Embryonic facial prominence (tissue), 1 donor: ENCODE measurements around the gene COG6.

Experiments used
- DNase-seq: peaks from one replicate; pipeline ENCODE4 v3.0.0-alpha.2; 2016; ENCODE audit errors: extremely low spot score

COG6 gene

DNA sequence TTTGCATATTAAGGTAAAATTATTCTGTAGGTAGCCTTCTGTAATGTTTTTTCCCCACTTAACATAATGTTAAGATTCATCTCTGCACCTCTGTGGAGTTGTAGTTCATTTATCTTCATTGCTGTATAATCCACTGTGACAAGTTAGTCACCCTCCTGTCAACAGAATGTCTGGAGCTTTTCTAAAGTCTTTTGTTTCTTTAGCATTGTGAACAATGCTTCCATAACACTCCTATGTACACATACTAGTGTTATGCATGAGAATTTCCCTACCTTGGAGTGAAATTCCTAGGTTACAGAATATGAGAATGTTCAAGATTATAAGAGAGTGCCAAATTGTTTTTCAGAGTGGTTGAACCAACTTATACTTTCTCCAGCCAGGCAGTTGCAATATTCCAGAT lies 113.5 kb downstream of the COG6 start:
- DNase-seq = no peak

DNA sequence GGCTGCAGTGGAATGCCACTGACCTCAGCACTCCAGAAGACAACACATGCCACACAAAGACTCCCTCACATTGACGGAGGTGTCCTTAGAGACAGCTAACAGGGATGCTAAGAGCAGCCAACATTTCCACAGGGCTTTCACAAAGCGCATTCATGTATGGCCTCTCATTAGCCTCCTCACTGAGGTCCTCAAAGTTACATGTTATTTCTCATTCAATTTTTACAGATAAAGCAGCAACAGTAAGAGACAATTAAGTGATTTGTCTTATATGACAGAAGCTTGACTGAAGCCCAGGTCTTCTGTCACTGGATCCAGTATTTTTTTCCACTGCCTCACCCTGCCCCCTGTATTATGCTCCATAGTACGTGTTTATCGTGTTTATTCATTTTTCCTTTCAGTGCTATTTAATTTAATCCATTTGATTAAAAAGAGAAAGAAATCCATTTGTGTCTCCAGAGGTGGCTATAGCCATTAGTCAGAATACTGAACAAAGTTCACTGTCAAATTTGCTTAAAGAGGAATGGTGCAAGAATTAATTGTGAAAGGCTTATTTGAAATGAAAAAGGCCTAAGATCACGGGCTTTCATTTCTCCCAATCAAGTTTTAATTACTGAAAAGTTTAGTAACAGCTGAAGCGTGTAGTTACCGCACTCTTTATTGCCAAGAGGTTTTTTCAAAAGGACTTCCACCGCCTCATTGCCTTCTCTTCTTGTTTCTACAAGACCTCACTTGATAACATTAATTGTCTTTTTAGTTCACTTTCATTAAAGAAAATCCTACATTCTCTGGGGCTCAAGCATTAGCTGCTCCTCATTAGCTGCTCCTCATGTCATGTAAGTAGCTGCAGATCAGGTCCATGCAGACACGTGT lies 115.0 kb downstream of the COG6 start:
- DNase-seq = no peak

DNA sequence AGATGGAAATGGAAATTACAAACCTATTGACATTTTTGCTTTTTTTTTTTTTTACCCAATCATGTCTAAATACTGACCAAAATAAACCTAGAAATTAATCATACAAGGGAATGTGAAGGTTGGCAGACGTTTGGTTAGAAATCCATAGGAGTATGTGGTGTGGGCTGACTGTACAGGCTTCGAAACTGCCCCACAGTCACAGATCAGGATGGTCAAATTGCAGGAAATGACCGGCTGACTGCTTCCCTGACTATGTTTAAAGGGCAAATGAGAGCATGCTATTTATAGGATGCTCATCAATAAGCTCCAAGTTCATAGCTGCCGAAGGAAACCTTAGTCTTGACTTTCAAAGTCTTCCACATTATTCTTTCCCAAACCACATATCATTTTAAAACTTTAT lies 118.4 kb downstream of the COG6 start:
- DNase-seq = no peak

DNA sequence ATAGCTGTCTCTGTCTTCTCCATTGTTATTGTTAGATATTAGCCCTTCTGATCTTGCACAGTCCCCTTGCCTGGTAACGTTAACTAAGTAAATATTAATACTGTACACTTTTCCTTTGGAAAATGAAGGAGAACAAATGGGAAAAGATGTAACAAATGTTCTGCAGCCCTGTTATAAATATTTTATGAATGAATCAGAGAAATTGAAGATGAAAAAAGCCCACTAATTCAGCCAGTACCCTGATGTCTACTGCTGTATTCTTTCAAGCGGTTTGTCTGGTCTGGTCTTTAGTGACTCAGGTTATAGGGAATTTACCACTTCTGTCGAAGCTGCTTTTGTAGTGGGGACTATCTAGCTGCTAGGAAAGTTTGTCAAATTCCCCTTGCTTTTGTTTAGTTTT lies 121.0 kb downstream of the COG6 start:
- no peak for DNase-seq

DNA sequence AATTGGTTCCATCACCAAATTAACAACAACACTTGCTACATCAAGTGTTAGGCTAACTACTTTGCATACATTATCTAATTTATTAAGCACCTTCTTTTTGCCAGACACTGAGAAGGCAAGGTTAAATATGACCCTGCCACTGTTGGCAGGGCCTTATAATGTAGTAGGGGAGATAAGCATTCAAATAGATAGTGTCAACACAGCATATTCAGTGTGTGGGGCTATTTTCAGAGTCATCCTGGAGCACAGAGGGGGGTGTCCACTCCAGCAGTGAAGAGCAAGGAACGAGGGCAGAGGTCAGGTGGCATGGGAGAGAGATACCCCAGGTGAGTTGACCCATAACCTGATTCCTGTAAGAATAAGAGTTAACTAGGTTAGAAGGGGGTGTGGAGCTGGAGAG lies 121.6 kb downstream of the COG6 start:
- DNase-seq = no peak

DNA sequence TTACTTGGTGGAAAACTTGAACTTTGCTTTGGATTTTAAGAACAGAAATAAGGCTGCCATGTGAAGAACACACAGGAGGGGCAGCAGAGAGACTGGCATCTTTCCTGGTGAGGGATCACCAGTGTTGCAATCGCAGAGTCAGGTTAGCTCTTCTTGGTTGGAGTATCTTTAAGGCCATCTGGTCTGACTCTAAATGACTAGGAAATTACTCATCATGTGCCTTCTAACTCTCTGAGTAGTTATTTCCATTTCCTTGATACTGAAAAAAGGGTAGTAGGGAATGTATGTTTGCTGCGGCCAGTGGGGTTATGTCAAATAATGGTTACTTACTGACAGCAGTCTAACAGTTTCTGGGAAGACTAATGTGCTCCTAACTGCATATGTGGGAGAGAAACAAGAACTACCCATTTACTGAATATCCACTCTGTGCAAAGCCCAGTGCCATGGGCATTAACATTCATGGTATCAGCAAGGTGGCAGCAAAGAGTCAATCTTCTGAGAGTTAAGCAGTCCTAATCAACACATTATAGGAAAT lies 122.1 kb downstream of the COG6 start:
- DNase-seq = no peak

DNA sequence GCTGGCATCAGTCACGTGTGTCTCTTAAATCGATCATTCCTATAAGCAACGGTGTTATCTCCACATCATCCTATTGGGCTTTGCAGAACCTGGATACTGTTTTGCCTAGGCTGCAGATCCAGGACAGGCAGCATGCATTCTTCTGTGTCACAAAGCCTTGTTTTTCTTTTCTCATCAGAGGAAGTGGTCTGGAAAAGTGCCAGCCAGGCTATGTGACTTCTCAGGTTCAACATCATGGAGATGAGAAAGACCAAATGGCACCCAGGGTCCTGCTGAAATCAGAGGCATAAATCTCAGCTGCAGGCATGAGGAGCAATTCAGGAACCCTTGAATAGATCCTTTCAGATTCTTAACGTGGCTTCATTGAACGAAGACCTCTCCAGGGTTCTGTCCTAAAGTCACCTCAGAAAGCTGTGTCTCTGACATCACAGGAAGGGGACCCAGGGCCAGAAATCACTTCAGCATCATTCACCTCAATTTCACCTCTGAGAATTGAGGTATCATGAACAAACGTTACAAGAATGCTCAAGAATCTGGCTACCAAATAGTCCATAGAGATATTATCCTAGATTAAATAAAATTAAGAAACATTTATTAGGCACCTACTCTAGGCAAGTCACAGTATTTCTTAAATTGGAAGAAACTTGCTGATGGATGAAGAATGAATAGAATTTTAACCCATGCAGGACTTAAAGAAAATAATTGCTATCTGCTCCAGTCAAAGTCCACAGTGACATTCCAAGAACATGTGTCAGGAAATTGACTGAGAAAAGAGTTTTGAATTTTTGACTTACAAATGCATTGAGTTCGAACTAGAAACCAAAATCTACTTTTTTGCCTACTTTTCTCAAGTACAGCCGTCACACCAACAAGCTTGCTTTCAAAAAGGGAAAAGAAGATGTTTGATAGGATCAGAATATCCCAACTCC lies 124.1 kb downstream of the COG6 start:
- no peak for DNase-seq

DNA sequence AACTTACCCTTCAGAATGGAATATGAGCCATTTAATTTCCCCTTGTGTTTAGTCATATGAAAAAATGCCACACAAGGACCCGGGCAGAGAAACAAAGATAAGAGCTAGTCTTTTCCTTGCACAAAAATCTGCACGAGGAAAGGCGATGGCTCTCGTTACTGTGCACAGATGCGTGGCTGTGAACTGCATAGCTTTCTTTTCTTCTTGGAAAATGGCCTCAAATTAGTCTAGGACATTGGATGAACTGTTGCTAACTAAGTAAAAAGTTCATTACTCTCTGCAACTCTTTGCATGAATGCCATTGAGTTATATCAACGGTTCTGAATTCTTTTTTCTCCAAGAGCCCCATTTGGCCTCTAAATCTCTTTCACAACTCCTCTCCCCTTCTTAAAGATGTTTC lies 125.2 kb downstream of the COG6 start:
- no peak for DNase-seq

DNA sequence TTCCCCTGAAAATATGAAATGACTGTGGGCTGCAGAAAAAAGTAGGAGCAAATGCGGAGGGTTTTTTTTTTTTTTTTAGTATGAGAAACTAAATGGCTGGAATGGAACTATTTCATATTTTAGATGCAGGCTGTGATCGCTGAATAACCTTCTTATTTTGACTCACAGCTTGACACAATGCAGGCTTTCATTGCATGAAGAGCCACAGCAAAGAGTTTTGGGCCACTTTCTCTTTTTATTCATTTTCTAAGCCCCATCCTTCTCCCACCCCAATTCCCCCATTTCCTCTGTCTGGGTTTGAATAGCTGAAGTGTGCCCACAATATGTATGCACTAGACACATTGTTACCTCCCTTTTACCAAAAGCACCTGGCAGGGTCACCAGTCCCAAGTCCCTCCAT lies 125.9 kb downstream of the COG6 start:
- no peak for DNase-seq

DNA sequence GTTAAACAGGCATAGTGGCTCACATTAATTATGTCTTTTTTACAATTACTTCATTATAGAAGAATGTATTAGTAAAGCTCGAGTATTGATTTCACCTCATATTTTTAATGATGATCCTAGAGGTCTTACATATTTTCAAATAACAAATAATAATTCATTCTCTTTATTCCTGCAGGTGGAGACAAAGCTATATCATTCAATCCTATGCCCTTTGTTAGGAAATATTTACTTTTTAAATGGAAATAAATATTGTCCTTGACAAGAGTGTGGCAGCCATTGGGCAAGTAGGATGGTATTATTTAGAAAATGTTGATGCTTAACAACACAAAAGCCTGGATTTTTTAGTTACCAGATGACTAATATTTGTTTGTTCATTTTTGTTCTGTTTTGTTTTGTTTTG lies 127.6 kb downstream of the COG6 start:
- no peak for DNase-seq

DNA sequence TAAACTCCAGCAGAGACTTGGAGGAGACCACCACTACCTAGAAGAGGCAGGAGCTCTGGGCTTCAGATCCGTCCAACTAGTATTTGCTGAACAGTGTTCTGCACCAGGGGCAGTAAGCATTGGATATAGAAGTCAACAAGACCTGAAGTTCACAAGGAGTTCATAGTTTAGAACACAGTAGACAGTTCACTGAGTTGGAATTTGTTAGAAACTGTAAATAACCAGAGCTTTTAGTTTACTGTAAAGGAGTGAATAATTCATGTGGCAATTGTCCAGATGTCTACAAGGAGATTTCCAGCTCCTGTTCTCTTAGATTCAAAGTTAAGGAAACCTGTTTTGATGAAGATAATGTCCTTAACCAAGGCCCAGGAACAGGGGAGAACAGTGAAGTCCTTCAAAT lies 128.9 kb downstream of the COG6 start:
- no peak for DNase-seq

DNA sequence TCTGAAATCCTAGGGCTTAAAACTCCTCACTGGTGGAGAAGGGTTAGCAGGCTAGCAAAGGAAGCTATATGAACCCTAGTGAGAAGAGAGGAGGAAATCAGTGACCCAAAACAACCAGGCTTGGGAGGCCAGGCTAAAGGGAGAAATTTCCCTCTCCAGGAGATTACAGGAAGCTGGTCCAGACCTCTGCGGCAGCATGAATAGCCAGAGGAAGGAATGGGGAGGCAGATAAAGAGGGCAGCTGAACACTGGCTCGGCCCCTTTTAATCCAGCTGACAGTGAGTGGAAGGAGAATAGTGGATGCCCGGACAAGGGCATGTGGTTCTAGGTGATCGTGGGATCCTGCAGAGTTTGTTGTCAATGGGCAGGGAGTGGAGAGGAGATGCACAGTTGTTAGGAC lies 130.6 kb downstream of the COG6 start:
- DNase-seq = no peak

DNA sequence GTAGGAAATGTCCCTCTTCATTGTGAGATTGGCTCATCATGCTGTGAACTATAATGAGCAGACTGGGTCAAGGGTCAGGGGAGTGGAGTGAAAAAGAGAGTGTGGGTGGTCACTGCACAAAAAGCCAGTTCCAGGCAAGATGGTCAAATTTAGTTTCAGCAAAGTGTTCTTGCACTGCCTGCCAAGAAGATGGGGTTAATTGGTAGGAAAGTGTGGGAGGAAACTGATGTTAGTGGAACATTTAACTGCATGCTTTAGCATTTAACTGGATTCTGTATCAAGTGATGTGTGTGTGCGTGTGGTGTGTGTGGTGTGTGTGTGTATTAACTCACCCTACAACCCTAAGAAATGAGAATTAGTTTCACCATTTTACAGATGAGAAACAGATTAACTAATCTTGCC lies 131.6 kb downstream of the COG6 start:
- DNase-seq = no peak

DNA sequence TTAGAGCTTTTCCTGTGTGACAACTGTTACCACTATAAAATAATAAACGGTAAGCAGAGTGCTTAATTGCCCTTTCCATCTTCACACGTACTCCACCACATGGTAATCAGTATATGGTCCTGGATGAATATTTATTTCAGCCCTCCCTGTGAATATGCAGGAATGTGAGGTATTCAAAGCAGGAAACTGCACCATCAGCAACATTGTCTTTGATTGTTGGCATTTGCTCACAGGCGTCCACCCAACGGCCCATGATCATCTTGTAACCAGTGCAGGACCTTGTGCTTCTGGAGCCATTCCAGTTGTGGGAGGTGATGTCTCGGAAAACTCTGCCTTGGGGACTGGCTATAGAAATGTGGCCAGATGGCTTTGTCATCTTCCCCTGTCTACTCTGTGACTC lies 132.6 kb downstream of the COG6 start:
- no peak for DNase-seq

DNA sequence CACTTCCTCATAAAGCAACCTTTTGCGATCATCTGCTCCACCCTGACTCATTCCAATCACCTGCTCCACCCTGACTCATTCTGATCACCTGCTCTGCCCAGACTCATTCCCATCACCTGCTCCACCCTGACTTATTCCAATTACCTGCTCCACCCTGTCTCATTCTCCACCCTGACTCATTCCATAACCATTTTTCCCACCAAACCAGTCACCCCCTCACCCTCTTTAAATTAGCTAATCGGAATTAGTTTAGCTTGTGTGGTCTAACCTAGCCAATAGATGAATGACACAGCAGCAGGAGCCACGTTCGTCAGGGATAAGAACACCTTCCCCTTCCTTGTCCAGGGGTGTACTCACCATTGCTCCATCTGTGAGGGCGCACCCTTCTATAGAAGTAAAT lies 134.0 kb downstream of the COG6 start:
- DNase-seq = no peak
